Measurements from ENCODE around the gene ZNF385B. TPM values are rescaled to one million over a fixed set of nuclear protein-coding genes. Genes with fewer than 3 reads are reported as not detected.

Gene ZNF385B
- total and polyA plus RNA-seq, 12 donors: 2.0 to 15.3 (median 8.4) TPM

- DNase-seq: peak in 1 of 7 donors; percentile 26
- WGBS, 4 donors: 94 to 98% (median 95%) methylated on average over 1 of the region's 1 CpG
- intact Hi-C loops (cut with DNase I): no loop called here
- H3K4me1 ChIP-seq (replicated peaks in 1 of 2): peaks cover 4 to 6% of the 10 kb centered on the region in 2 donors
- TF ChIP-seq, protein P1, sequence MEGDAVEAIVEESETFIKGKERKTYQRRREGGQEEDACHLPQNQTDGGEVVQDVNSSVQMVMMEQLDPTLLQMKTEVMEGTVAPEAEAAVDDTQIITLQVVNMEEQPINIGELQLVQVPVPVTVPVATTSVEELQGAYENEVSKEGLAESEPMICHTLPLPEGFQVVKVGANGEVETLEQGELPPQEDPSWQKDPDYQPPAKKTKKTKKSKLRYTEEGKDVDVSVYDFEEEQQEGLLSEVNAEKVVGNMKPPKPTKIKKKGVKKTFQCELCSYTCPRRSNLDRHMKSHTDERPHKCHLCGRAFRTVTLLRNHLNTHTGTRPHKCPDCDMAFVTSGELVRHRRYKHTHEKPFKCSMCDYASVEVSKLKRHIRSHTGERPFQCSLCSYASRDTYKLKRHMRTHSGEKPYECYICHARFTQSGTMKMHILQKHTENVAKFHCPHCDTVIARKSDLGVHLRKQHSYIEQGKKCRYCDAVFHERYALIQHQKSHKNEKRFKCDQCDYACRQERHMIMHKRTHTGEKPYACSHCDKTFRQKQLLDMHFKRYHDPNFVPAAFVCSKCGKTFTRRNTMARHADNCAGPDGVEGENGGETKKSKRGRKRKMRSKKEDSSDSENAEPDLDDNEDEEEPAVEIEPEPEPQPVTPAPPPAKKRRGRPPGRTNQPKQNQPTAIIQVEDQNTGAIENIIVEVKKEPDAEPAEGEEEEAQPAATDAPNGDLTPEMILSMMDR (IDR thresholded peaks at IDR 0.05): no peak
- TF ChIP-seq POLR2A (IDR thresholded peaks at IDR 0.05): no peak
- no peak overlapping the region for H3K4me3 ChIP-seq
- H3K27ac ChIP-seq: no peak overlapping the region
- no peaks in the 10 kb centered on the region for H3K9me3 ChIP-seq (replicated peaks in 1 of 3)
- no peaks in the 10 kb centered on the region for H3K27me3 ChIP-seq
- H3K36me3 ChIP-seq (replicated peaks in 1 of 2): no peaks in the 10 kb centered on the region
Observed at GRCh38 chr2:179536185-179536584, 325.2 kb downstream of the ZNF385B start.

DNA sequence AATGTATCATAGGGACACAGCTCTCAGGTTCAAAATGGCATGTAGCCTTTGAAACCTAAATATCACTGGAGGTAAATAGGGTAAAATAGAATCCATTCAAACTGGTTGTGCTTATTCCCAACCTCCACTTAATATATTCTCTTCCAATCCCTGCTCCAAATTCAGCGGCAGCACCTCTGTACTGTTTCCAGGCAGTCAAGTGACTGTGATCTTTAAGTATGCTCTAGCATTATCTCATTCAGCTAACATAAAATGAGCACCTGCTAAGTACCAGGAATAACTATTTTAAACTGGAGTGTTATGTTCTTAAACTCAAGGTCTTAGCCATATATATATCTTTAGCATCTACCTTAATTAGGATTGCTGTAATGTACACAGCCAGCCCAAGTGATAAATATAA lies 327.5 kb downstream of the ZNF385B start:
- Histone ChIP-seq H3K36me3 (replicated peaks in 1 of 2) (no peaks in the 10 kb centered on the region), H3K27me3 (no peaks in the 10 kb centered on the region), H3K4me3 (no peak overlapping the region), H3K27ac (no peak overlapping the region), H3K9me3 (replicated peaks in 1 of 3) (no peaks in the 10 kb centered on the region), H3K4me1 (replicated peaks in 1 of 2) (no peaks in the 10 kb centered on the region)
- TF ChIP-seq, protein P1 (IDR thresholded peaks at IDR 0.05): no peak
- TF ChIP-seq POLR2A (IDR thresholded peaks at IDR 0.05): no peak
- intact Hi-C loops (cut with DNase I): no loop called here
- DNase-seq: no peak
- 90 to 97% (median 95%) methylated on average over 1 of the region's 1 CpG for WGBS, 4 donors

DNA sequence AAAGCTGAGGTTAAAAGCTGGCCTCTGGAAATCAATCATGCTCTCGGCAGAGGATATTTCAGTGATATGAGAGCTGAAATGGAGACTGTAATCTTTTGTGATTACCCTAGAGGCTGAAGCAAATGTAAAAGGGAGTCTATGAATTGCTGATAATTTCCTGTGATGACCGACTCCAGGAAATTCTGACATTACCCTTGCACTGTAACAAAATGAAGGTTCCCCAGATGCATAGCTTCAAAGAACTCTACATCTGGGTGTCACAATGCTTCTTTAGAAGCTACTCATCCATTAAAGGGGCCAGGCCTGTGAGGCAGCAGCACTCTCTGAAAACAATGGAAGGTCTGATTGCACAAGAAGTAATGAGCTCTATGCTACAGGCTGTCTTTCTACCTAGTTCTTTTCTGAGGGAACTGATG lies 328.5 kb downstream of the ZNF385B start:
- Histone ChIP-seq H3K9me3 (replicated peaks in 1 of 3) (no peaks in the 10 kb centered on the region), H3K36me3 (replicated peaks in 1 of 2) (no peaks in the 10 kb centered on the region), H3K27me3 (no peaks in the 10 kb centered on the region), H3K27ac (no peak overlapping the region), H3K4me1 (replicated peaks in 1 of 2) (no peaks in the 10 kb centered on the region), H3K4me3 (no peak overlapping the region)
- 55 to 72% (median 64%) methylated on average over 2 of the region's 2 CpGs for WGBS, 4 donors
- DNase-seq: no peak
- intact Hi-C loops (cut with DNase I): no loop called here
- no peak for TF ChIP-seq POLR2A (IDR thresholded peaks at IDR 0.05)
- TF ChIP-seq, protein P1 (IDR thresholded peaks at IDR 0.05): no peak

GRCh38 chr2:179528576-179529069 lies 332.8 kb downstream of the ZNF385B start:
- no peak for DNase-seq
- TF ChIP-seq, protein P1 (IDR thresholded peaks at IDR 0.05): no peak
- TF ChIP-seq POLR2A (IDR thresholded peaks at IDR 0.05): no peak
- Histone ChIP-seq H3K27me3 (no peaks in the 10 kb centered on the region), H3K36me3 (replicated peaks in 1 of 2) (no peaks in the 10 kb centered on the region), H3K27ac (no peak overlapping the region), H3K4me3 (no peak overlapping the region), H3K4me1 (replicated peaks in 1 of 2) (no peaks in the 10 kb centered on the region), H3K9me3 (replicated peaks in 1 of 3) (no peaks in the 10 kb centered on the region)
- WGBS, 4 donors: 87 to 94% (median 91%) methylated on average over 2 of the region's 2 CpGs
- intact Hi-C loops (cut with DNase I): no loop called here

All from adrenal gland (tissue), 12 donors.